Smooth muscle cell (in vitro differentiated cells): ENCODE data around the gene TBX6. TPM values are rescaled to one million over a fixed set of nuclear protein-coding genes. Genes with fewer than 3 reads are reported as not detected.
A peak's percentile ranks its signal among the peaks of the same experiment; 100 is the strongest.
"Not testable (repeated sequence)": the region's sequence is repeated elsewhere in the genome, so short reads cannot be mapped to it uniquely, and the experiment has no call there.

ENCODE experiments used
- DNase-seq: peaks from one replicate; lab custom pipeline; 2025; ENCODE audit not compliant: unreplicated experiment; lab: John Stamatoyannopoulos, UW
- H2AFZ ChIP-seq: fragments of 200-600 bp; sonication (generic); 2 replicates; pipeline ENCODE4 v1.6.0; 2016; ENCODE audit warnings: antibody characterized with exemption, low read depth, mild to moderate bottlenecking
- H3F3A ChIP-seq: fragments of 200-600 bp; sonication (generic); 2 replicates; pipeline ENCODE4 v1.6.0; 2017; ENCODE audit warnings: antibody characterized with exemption, low read depth
- H3K27ac ChIP-seq: fragments of 200-600 bp; sonication (generic); 2 replicates; pipeline ENCODE4 v1.5.1; 2016; ENCODE audit warnings: low read depth, mild to moderate bottlenecking
- H3K27me3 ChIP-seq: fragments of 200-600 bp; sonication (generic); 2 replicates; pipeline ENCODE4 v1.6.1; 2016; ENCODE audit warnings: low read depth, mild to moderate bottlenecking
- H3K36me3 ChIP-seq: fragments of 200-600 bp; sonication (generic); 2 replicates; pipeline ENCODE4 v1.5.1; 2016; ENCODE audit warnings: low read depth
- H3K4me1 ChIP-seq: fragments of 200-600 bp; sonication (generic); 2 replicates; pipeline ENCODE4 v1.5.1; 2016; ENCODE audit warnings: low read depth
- H3K4me2 ChIP-seq: fragments of 200-600 bp; sonication (generic); 2 replicates; pipeline ENCODE4 v1.6.0; 2016; ENCODE audit warnings: mild to moderate bottlenecking
- H3K4me3 ChIP-seq: fragments of 200-600 bp; sonication (generic); 2 replicates; pipeline ENCODE4 v1.5.1; 2016; ENCODE audit warnings: mild to moderate bottlenecking
- H3K79me2 ChIP-seq: fragments of 200-600 bp; sonication (generic); 2 replicates; pipeline ENCODE4 v1.6.0; 2016; ENCODE audit warnings: low read depth, mild to moderate bottlenecking
- H3K9ac ChIP-seq: fragments of 200-600 bp; sonication (generic); 2 replicates; pipeline ENCODE4 v1.6.0; 2016; ENCODE audit warnings: low read depth
- H3K9me3 ChIP-seq: fragments of 200-600 bp; sonication (generic); replicated peaks from 2 replicates; pipeline ENCODE4 v1.5.1; 2016; ENCODE audit warnings: low read depth
- H4K20me1 ChIP-seq: fragments of 200-600 bp; sonication (generic); 2 replicates; pipeline ENCODE4 v1.6.0; 2016; ENCODE audit warnings: low read depth
- CTCF ChIP-seq: fragments of 200-600 bp; sonication (generic); IDR thresholded peaks from 2 replicates; pipeline ENCODE4 v1.5.1; 2017; ENCODE audit warnings: borderline replicate concordance, mild to moderate bottlenecking, antibody characterized with exemption; ENCODE audit not compliant: insufficient read depth, poor library complexity, severe bottlenecking
- WGBS: methylation state at CpG from one replicate; pipeline ENCODE4 v1.1.7; 2016; ENCODE audit warnings: low lambda C conversion rate; 5-methylcytosine and 5-hydroxymethylcytosine counted together
- polyA plus RNA-seq: library from polyadenylated mRNA; unstranded; fragments of >200 nt; fragmentation: Nextera tagmentation; extraction: Ambion mirVana; gene quantifications from 2 replicates; pipeline ENCODE4 v1.2.1, GENCODE V29; 2016
- total RNA-seq: library from RNA; depleted of rRNA; stranded (reverse); fragments of >200 nt; gene quantifications from 2 replicates; pipeline ENCODE4 v1.2.3, GENCODE V29; 2014

TBX6 gene
- total and polyA plus RNA-seq, 2 experiments from 2014 or later: 0.13 to 1.6 TPM

- Histone ChIP-seq H3K27ac (no peak overlapping the region), H2AFZ (no peak overlapping the region), H3K36me3 (no peaks in the 10 kb centered on the region), H3K79me2 (no peaks in the 10 kb centered on the region), H3K9ac (no peak overlapping the region), H3K4me1 (no peaks in the 10 kb centered on the region), H3K4me2 (no peak overlapping the region), H4K20me1 (no peaks in the 10 kb centered on the region), H3K27me3 (peaks cover 8% of the 10 kb centered on the region), H3K4me3 (no peak overlapping the region), H3K9me3 (no peaks in the 10 kb centered on the region), H3F3A (no peaks in the 10 kb centered on the region)
- no peak for DNase-seq
- WGBS: 50% methylated on average over 5 of the region's 5 CpGs
- TF ChIP-seq CTCF: peak; percentile 62
These were observed 49.9 kb downstream of the TBX6 start for GRCh38 chr16:30041841-30042240.

- DNase-seq, H3K27ac ChIP-seq: not testable (repeated sequence)
- WGBS: 91% methylated on average over 5 of the region's 5 CpGs
These were observed 51.0 kb downstream of the TBX6 start for GRCh38 chr16:30040690-30041089.

GRCh38 chr16:30040221-30040620, 51.5 kb downstream of the TBX6 start:
- H3K4me1 ChIP-seq: no peaks in the 10 kb centered on the region
- WGBS: 87% methylated on average over 5 of the region's 5 CpGs
- H3K79me2 ChIP-seq: no peaks in the 10 kb centered on the region
- H3K9ac ChIP-seq: no peak overlapping the region
- H3K27ac ChIP-seq: no peak overlapping the region
- TF ChIP-seq CTCF: no peak
- H2AFZ ChIP-seq: no peak overlapping the region
- H3K36me3 ChIP-seq: no peaks in the 10 kb centered on the region
- no peaks in the 10 kb centered on the region for H3F3A ChIP-seq
- H3K9me3 ChIP-seq: no peaks in the 10 kb centered on the region
- no peaks in the 10 kb centered on the region for H4K20me1 ChIP-seq
- H3K4me3 ChIP-seq: no peak overlapping the region
- no peak overlapping the region for H3K4me2 ChIP-seq
- DNase-seq: no peak
- peaks cover 11% of the 10 kb centered on the region for H3K27me3 ChIP-seq

More at GRCh38 chr16:30040690-30041089, 51.0 kb downstream of the TBX6 start:
- not testable (repeated sequence) for H3K27me3 ChIP-seq, H3K79me2 ChIP-seq, H3K4me3 ChIP-seq, H3K4me2 ChIP-seq, H4K20me1 ChIP-seq, H3K36me3 ChIP-seq, H3K9me3 ChIP-seq, H3K4me1 ChIP-seq, H2AFZ ChIP-seq, H3K9ac ChIP-seq, H3F3A ChIP-seq

Other genes with a start within 250 kb of the TBX6 start
- gene CDIPT, start 228.7 kb downstream of the TBX6 start, total RNA-seq: 61.4 and 63.2 TPM in 2 replicates
- gene CDIPT, start 228.7 kb downstream of the TBX6 start, polyA plus RNA-seq: 90.7 and 118 TPM in 2 replicates
- gene SEZ6L2, start 192.4 kb downstream of the TBX6 start, total RNA-seq: 23.8 and 178 TPM in 2 replicates
- 37.5 and 46.1 TPM in 2 replicates for gene SEZ6L2, start 192.4 kb downstream of the TBX6 start, polyA plus RNA-seq
- 4.1 and 7.1 TPM in 2 replicates for gene ASPHD1, start 191.4 kb downstream of the TBX6 start, total RNA-seq
- gene ASPHD1, start 191.4 kb downstream of the TBX6 start, polyA plus RNA-seq: 26.1 and 28.8 TPM in 2 replicates
- gene KCTD13, start 165.7 kb downstream of the TBX6 start, total RNA-seq: 8.0 and 16.3 TPM in 2 replicates
- 23.6 and 30.5 TPM in 2 replicates for gene KCTD13, start 165.7 kb downstream of the TBX6 start, polyA plus RNA-seq
- gene TMEM219, start 129.8 kb downstream of the TBX6 start, total RNA-seq: 99.2 and 107 TPM in 2 replicates
- 176 and 186 TPM in 2 replicates for gene TMEM219, start 129.8 kb downstream of the TBX6 start, polyA plus RNA-seq
- gene TAOK2, start 118.1 kb downstream of the TBX6 start, total RNA-seq: 26.2 and 26.8 TPM in 2 replicates
- gene TAOK2, start 118.1 kb downstream of the TBX6 start, polyA plus RNA-seq: 26.0 TPM in 2 replicates
- gene HIRIP3, start 96.3 kb downstream of the TBX6 start, total RNA-seq: 11.3 and 17.0 TPM in 2 replicates
- gene HIRIP3, start 96.3 kb downstream of the TBX6 start, polyA plus RNA-seq: 13.2 and 13.9 TPM in 2 replicates
- 92.2 and 181 TPM in 2 replicates for gene INO80E, start 95.7 kb downstream of the TBX6 start, total RNA-seq
- gene INO80E, start 95.7 kb downstream of the TBX6 start, polyA plus RNA-seq: 17.7 and 19.3 TPM in 2 replicates
- 0.09 TPM in 1 of 2 replicates, not detected in the other for gene DOC2A, start 80.9 kb downstream of the TBX6 start, total RNA-seq
- not detected in 2 replicates for gene DOC2A, start 80.9 kb downstream of the TBX6 start, polyA plus RNA-seq
- not detected in 2 replicates for gene C16orf92, start 68.7 kb downstream of the TBX6 start, total RNA-seq
- gene C16orf92, start 68.7 kb downstream of the TBX6 start, polyA plus RNA-seq: not detected in 2 replicates
- gene TLCD3B, start 60.7 kb downstream of the TBX6 start, total RNA-seq: 0.45 TPM in 1 of 2 replicates, not detected in the other
- 0.48 and 1.3 TPM in 2 replicates for gene TLCD3B, start 60.7 kb downstream of the TBX6 start, polyA plus RNA-seq
- gene ALDOA, start 26.2 kb downstream of the TBX6 start, total RNA-seq: 1,112 and 1,146 TPM in 2 replicates
- 2,844 and 2,856 TPM in 2 replicates for gene ALDOA, start 26.2 kb downstream of the TBX6 start, polyA plus RNA-seq
- 90.2 and 111 TPM in 2 replicates for gene PPP4C, start 15.9 kb downstream of the TBX6 start, total RNA-seq
- gene PPP4C, start 15.9 kb downstream of the TBX6 start, polyA plus RNA-seq: 208 and 224 TPM in 2 replicates
- gene YPEL3, start 4.3 kb upstream of the TBX6 start, total RNA-seq: 32.3 and 37.5 TPM in 2 replicates
- 65.9 and 81.1 TPM in 2 replicates for gene YPEL3, start 4.3 kb upstream of the TBX6 start, polyA plus RNA-seq
- gene GDPD3, start 21.6 kb upstream of the TBX6 start, total RNA-seq: 0.85 TPM in 1 of 2 replicates, not detected in the other
- 13.4 and 17.1 TPM in 2 replicates for gene GDPD3, start 21.6 kb upstream of the TBX6 start, polyA plus RNA-seq
- gene MAPK3, start 31.3 kb upstream of the TBX6 start, total RNA-seq: 34.4 and 60.3 TPM in 2 replicates
- 20.3 and 22.3 TPM in 2 replicates for gene MAPK3, start 31.3 kb upstream of the TBX6 start, polyA plus RNA-seq
- gene CORO1A, start 91.7 kb upstream of the TBX6 start, total RNA-seq: 4.3 and 5.1 TPM in 2 replicates
- 5.6 and 6.3 TPM in 2 replicates for gene CORO1A, start 91.7 kb upstream of the TBX6 start, polyA plus RNA-seq
- gene BOLA2B, start 101.7 kb upstream of the TBX6 start, total RNA-seq: 229 and 338 TPM in 2 replicates
- 148 and 163 TPM in 2 replicates for gene BOLA2B, start 101.7 kb upstream of the TBX6 start, polyA plus RNA-seq
- gene SLX1A, start 102.0 kb upstream of the TBX6 start, total RNA-seq: 3.7 and 55.1 TPM in 2 replicates
- gene SLX1A, start 102.0 kb upstream of the TBX6 start, polyA plus RNA-seq: 90.0 and 95.5 TPM in 2 replicates
- gene SULT1A3, start 107.3 kb upstream of the TBX6 start, total RNA-seq: 3.7 and 5.8 TPM in 2 replicates
- 8.2 and 16.3 TPM in 2 replicates for gene SULT1A3, start 107.3 kb upstream of the TBX6 start, polyA plus RNA-seq
- 1.3 and 2.2 TPM in 2 replicates for gene NPIPB13, start 156.6 kb upstream of the TBX6 start, total RNA-seq
- 1.8 and 7.0 TPM in 2 replicates for gene NPIPB13, start 156.6 kb upstream of the TBX6 start, polyA plus RNA-seq